ENCODE results near the gene CGB1.

CGB1 gene

GRCh38 chr19:49014123-49014869, 22.4 kb downstream of the CGB1 start:
- no peak for TF ChIP-seq ESRRG (CRISPR knock-in tag; IDR thresholded peaks at IDR 0.05)
- no peak for TF ChIP-seq ZC3H10 (CRISPR knock-in tag; IDR thresholded peaks at IDR 0.05)
- TF ChIP-seq BACH2 (CRISPR knock-in tag; IDR thresholded peaks at IDR 0.05; ENCODE audit: borderline replicate concordance), result no peak
- no peak for ATAC-seq

- no peak for ATAC-seq
- no peak for TF ChIP-seq BACH2 (CRISPR knock-in tag; IDR thresholded peaks at IDR 0.05; ENCODE audit: borderline replicate concordance)
- TF ChIP-seq ZNF565 (CRISPR knock-in tag; conservative IDR thresholded peaks at IDR 0.05; ENCODE audit: low read depth), result no peak
- TF ChIP-seq TCF4 (CRISPR knock-in tag; IDR thresholded peaks at IDR 0.05; ENCODE audit: borderline replicate concordance), result no peak
- no peak for TF ChIP-seq ZC3H10 (CRISPR knock-in tag; IDR thresholded peaks at IDR 0.05)
- TF ChIP-seq ZFP30 (CRISPR knock-in tag; IDR thresholded peaks at IDR 0.05), result no peak
- no peak for TF ChIP-seq ZFP3 (CRISPR knock-in tag; IDR thresholded peaks at IDR 0.05)
- TF ChIP-seq ZNF70 (CRISPR knock-in tag; IDR thresholded peaks at IDR 0.05), result no peak
These were observed 25.5 kb downstream of the CGB1 start for GRCh38 chr19:49011194-49011593.

GRCh38 chr19:49010453-49010852, 26.2 kb downstream of the CGB1 start:
- no peak for ATAC-seq
- TF ChIP-seq TSHZ2 (CRISPR knock-in tag; IDR thresholded peaks at IDR 0.05), result no peak

- no peak for ATAC-seq
- TF ChIP-seq ISL1 (CRISPR knock-in tag; IDR thresholded peaks at IDR 0.05) (no peak), GLIS3 (CRISPR knock-in tag; IDR thresholded peaks at IDR 0.05) (no peak), CREB5 (CRISPR knock-in tag; IDR thresholded peaks at IDR 0.05; ENCODE audit: low read depth) (no peak), TCF4 (CRISPR knock-in tag; IDR thresholded peaks at IDR 0.05; ENCODE audit: borderline replicate concordance) (no peak), OSR1 (CRISPR knock-in tag; IDR thresholded peaks at IDR 0.05) (no peak), SNAI2 (CRISPR knock-in tag; IDR thresholded peaks at IDR 0.05) (no peak), TOX (CRISPR knock-in tag; IDR thresholded peaks at IDR 0.05; ENCODE audit: borderline replicate concordance) (no peak), BACH2 (CRISPR knock-in tag; IDR thresholded peaks at IDR 0.05; ENCODE audit: borderline replicate concordance) (no peak), RARB (CRISPR knock-in tag; IDR thresholded peaks at IDR 0.05) (no peak), CSDC2 (CRISPR knock-in tag; IDR thresholded peaks at IDR 0.05) (no peak), PATZ1 (CRISPR knock-in tag; IDR thresholded peaks at IDR 0.05; ENCODE audit: borderline replicate concordance) (no peak), ARNTL (CRISPR knock-in tag; IDR thresholded peaks at IDR 0.05; ENCODE audit: borderline replicate concordance, low read depth) (no peak), ESRRG (CRISPR knock-in tag; IDR thresholded peaks at IDR 0.05) (no peak), ZNF8 (CRISPR knock-in tag; IDR thresholded peaks at IDR 0.05) (no peak), TSHZ2 (CRISPR knock-in tag; IDR thresholded peaks at IDR 0.05) (no peak), PPARA (CRISPR knock-in tag; IDR thresholded peaks at IDR 0.05; ENCODE audit: borderline replicate concordance) (no peak), ZFP30 (CRISPR knock-in tag; IDR thresholded peaks at IDR 0.05) (no peak), POU6F1 (CRISPR knock-in tag; IDR thresholded peaks at IDR 0.05; ENCODE audit: borderline replicate concordance, low read depth) (no peak)
These were observed 26.9 kb downstream of the CGB1 start for GRCh38 chr19:49009828-49010227.
